Measurements from ENCODE around the gene C1D.

Gene C1D

DNA sequence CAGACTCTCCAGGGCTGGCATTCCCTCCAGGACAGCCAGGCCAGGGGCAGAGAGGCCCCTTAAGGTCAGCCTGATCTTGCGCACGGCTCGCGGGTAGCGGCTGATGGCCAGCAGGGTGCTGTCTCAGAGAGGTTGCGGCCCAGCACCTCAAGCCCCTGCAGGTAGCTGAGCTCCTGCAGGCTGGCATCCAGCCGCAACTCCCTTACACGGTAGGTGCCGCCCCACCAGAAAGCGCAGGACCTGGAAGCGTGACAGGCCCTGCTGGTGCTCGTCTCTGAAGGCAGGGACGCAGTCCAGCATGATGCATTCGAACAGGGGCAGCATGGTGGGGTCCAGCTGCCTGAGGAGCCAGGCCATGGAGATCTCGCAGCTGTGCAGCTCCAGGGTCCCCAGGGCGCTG lies 38.9 kb downstream of the C1D start:
- TF ChIP-seq, protein P1, sequence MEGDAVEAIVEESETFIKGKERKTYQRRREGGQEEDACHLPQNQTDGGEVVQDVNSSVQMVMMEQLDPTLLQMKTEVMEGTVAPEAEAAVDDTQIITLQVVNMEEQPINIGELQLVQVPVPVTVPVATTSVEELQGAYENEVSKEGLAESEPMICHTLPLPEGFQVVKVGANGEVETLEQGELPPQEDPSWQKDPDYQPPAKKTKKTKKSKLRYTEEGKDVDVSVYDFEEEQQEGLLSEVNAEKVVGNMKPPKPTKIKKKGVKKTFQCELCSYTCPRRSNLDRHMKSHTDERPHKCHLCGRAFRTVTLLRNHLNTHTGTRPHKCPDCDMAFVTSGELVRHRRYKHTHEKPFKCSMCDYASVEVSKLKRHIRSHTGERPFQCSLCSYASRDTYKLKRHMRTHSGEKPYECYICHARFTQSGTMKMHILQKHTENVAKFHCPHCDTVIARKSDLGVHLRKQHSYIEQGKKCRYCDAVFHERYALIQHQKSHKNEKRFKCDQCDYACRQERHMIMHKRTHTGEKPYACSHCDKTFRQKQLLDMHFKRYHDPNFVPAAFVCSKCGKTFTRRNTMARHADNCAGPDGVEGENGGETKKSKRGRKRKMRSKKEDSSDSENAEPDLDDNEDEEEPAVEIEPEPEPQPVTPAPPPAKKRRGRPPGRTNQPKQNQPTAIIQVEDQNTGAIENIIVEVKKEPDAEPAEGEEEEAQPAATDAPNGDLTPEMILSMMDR (conservative IDR thresholded peaks at IDR 0.05; ENCODE audit: control insufficient read depth, insufficient read depth, low read depth, low read length), result no peak
- no peak for DNase-seq (ENCODE audit: low read depth)
- no peak overlapping the region for H3K4me3 ChIP-seq (ENCODE audit: control insufficient read depth, low read depth, low read length)

DNA sequence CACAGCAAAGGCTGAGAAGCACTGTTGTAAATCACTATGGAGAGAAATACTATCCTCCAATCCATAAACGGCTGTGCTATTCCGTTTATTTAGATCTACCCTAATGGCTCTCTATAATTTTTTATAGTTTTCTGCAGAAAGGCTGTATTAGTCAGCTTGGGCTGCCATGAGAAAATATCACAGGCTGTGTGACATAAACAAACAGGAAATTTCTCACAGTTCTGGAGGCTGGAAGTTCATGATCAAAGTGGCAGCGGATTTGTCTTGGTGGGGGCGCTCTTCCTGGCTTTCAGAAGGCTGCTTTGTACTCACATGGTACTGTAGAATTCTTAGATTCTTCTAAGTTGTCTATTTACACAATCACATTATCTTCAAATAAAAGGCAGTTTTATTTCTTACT lies 44.1 kb downstream of the C1D start:
- DNase-seq (ENCODE audit: low read depth), result no peak
- H3K4me3 ChIP-seq (ENCODE audit: control insufficient read depth, low read depth, low read length), result no peak overlapping the region
- TF ChIP-seq, protein P1 (conservative IDR thresholded peaks at IDR 0.05; ENCODE audit: control insufficient read depth, insufficient read depth, low read depth, low read length), result no peak

DNA sequence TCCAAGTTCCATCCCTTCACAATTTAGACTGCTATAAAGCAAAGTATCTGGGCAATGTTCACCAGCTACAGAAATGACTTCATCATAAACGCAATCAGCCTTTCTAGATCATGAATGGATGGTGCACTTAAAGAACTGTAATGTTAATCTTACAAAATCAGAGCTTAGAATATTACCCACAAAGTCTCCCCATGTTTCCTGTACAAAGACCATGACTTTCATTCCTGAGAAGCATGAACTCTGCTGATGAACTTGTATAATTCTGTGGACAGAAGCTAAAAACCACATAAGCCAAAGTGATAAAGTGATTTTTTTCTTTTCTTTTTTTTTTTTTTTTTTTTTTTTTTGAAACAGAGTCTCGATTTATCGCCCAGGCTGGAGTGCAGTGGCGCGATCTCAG lies 53.3 kb downstream of the C1D start:
- TF ChIP-seq, protein P1 (conservative IDR thresholded peaks at IDR 0.05; ENCODE audit: control insufficient read depth, insufficient read depth, low read depth, low read length), result no peak
- no peak for DNase-seq (ENCODE audit: low read depth)
- no peak overlapping the region for H3K4me3 ChIP-seq (ENCODE audit: control insufficient read depth, low read depth, low read length)

DNA sequence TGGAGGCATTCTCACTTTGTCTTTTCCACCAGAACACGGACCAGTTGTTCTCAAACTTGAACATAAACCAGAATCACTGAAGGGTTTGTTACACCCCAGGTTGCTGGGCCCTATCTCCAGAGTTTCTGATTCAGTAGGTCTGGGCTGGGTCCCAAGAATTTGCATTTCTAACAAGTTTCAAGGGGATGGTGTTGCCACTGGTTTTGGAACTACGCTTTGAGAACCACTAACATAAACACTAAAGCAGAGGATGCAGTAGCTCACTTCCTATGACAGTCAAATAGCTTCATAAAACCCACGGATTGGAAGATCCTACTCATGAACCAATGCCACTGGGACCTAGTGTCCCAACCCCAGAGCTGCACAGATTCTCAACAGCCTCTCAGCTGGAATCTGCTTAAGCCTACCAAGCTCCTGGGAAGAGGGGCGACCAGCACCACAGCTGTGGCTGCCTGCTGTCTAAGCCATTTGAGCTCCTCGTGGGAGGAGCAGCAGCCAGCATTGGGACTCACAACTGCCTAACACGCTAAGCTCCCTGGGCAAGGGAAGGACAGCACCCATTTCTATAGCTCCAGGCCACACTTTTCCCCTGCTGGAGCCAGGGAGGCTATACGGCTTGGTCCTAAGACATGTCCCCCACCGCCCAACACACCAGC lies 62.5 kb downstream of the C1D start:
- no peak overlapping the region for H3K4me3 ChIP-seq (ENCODE audit: control insufficient read depth, low read depth, low read length)
- TF ChIP-seq, protein P1 (conservative IDR thresholded peaks at IDR 0.05; ENCODE audit: control insufficient read depth, insufficient read depth, low read depth, low read length), result no peak
- DNase-seq (ENCODE audit: low read depth), result peak; percentile 67

DNA sequence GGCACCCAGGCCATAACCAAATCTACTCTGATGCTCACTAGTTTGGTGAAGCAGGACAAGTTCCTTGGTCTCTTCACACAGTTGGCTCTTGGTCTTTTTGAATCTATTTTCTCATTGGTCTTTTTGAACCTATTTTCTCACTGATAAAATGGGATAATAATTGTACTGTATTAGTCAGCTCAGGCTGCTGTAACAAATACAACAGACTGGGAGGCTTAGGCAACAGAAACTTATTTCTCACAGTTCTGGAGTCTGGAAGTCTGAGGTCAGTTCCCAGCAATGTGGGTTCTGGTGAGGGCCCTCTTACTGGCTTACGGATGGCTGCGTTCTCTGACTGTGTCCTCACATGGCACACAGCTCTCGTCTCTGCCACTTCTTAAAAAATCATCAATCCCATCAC lies 63.5 kb downstream of the C1D start:
- no peak overlapping the region for H3K4me3 ChIP-seq (ENCODE audit: control insufficient read depth, low read depth, low read length)
- no peak for DNase-seq (ENCODE audit: low read depth)
- TF ChIP-seq, protein P1 (conservative IDR thresholded peaks at IDR 0.05; ENCODE audit: control insufficient read depth, insufficient read depth, low read depth, low read length), result no peak

DNA sequence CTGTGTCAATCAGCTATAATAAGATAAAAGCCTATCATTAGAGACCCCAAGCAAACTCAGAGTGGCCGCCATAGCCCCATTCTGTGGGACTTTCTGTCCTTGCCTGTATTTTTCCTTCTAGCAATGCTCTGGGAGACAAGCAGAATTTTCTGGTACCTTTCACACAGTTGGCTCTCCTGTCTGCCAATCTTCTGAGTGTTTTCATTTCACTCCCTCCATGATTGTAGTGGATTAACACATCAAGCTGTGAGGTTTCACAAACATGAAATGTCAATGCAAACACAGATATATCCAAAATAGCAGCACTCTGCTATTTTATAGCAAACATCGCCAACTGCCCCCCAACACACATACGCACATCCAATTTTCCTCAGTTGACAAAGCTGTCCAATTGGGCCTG lies 64.9 kb downstream of the C1D start:
- H3K4me3 ChIP-seq (ENCODE audit: control insufficient read depth, low read depth, low read length), result no peak overlapping the region
- TF ChIP-seq, protein P1 (conservative IDR thresholded peaks at IDR 0.05; ENCODE audit: control insufficient read depth, insufficient read depth, low read depth, low read length), result no peak
- DNase-seq (ENCODE audit: low read depth), result no peak

DNA sequence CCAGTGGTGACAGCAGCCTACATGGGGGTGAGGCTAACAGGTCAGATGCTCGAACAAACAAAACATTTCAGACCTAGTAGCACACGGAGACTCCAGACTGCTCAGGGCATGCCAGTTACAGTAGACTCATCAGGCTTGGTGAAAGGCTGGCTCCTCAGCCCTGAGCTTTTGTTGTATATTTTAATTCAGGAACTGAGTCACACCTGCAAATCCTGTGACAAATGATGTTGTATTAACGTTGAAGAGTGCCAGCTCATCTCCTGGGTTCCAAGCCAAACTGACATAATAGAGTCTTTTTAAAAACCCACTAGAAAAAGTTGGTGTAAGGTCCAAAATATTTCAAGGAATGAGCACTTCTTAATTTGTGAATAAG lies 65.3 kb downstream of the C1D start:
- TF ChIP-seq, protein P1 (conservative IDR thresholded peaks at IDR 0.05; ENCODE audit: control insufficient read depth, insufficient read depth, low read depth, low read length), result no peak
- H3K4me3 ChIP-seq (ENCODE audit: control insufficient read depth, low read depth, low read length), result no peak overlapping the region
- DNase-seq (ENCODE audit: low read depth), result peak; percentile 90
